H1 (cell line): Measurements from ENCODE around the gene CDCA7. TPM values are rescaled to one million over a fixed set of nuclear protein-coding genes. Genes with fewer than 3 reads are reported as not detected.

ENCODE experiments used
- CTCF ChIA-PET: fragments of 300-600 bp; sonication (Branson Sonifier 250); formaldehyde crosslinking; loops from one replicate; lab custom pipeline; 2021; ENCODE audit not compliant: partially characterized antibody; lab: Charles Lee
- POLR2A ChIA-PET: fragments of 300-600 bp; sonication (Branson Sonifier 250); formaldehyde crosslinking; loops from one replicate; lab custom pipeline; 2021; ENCODE audit warnings: inconsistent platforms; ENCODE audit not compliant: partially characterized antibody; lab: Charles Lee
- DNase-seq, 2 experiments: peaks; one replicate each; pipeline versions ENCODE4 v3.0.0 to v3.0.0-alpha.2; 2010 to 2022; ENCODE audit warnings: low spot score in 2 of 2, low read depth in 1 of 2, mixed read lengths in 1 of 2
- FAIRE-seq: peaks from 2 replicates; lab custom pipeline; 2011; peaks lifted over from hg19 to GRCh38; lab: Jason Lieb, UNC
- H2AFZ ChIP-seq: 2 replicates; pipeline ENCODE4 v1.8.1; 2012; ENCODE audit warnings: low read length, inconsistent platforms
- H2AK5ac ChIP-seq: 2 replicates; pipeline ENCODE4 v1.6.1; 2013; ENCODE audit warnings: low read depth, low read length
- H2BK120ac ChIP-seq: replicated peaks from 2 replicates; pipeline ENCODE3; 2013; ENCODE audit warnings: low read depth, low read length, inconsistent platforms
- H2BK12ac ChIP-seq: 2 replicates; pipeline ENCODE4 v1.6.1; 2013; ENCODE audit warnings: low read depth, low read length
- H2BK15ac ChIP-seq: 2 replicates; pipeline ENCODE4 v1.6.1; 2013; ENCODE audit warnings: low read length
- H2BK20ac ChIP-seq: 2 replicates; pipeline ENCODE4 v1.6.1; 2013; ENCODE audit warnings: low read length
- H2BK5ac ChIP-seq: 2 replicates; pipeline ENCODE4 v1.6.1; 2013; ENCODE audit warnings: low read depth, low read length
- H3K14ac ChIP-seq: 2 replicates; pipeline ENCODE4 v1.6.1; 2013; ENCODE audit warnings: inconsistent platforms; ENCODE audit not compliant: insufficient read length
- H3K18ac ChIP-seq: 2 replicates; pipeline ENCODE4 v1.6.1; 2013; ENCODE audit warnings: low read length; ENCODE audit errors: extremely low read depth
- H3K23ac ChIP-seq: 2 replicates; pipeline ENCODE4 v1.6.1; 2013; ENCODE audit warnings: inconsistent platforms; ENCODE audit not compliant: insufficient read length
- H3K23me2 ChIP-seq: 2 replicates; pipeline ENCODE4 v1.6.1; 2013; ENCODE audit warnings: low read depth, low read length
- H3K27ac ChIP-seq: 2 replicates; pipeline ENCODE4 v1.6.1; 2011; ENCODE audit warnings: low read depth, low read length, inconsistent platforms
- H3K27me3 ChIP-seq, 4 experiments: replicated peaks in 1 of 4; 1 replicate in 1 of 4; 2 replicates in 3 of 4; pipeline versions ENCODE4 v1.6.1 to v1.8.1; 2011 to 2013; ENCODE audit warnings: low read length in 3 of 4, mild to moderate bottlenecking in 3 of 4, inconsistent platforms in 2 of 4, mixed read lengths in 2 of 4, moderate library complexity in 1 of 4; ENCODE audit not compliant: control insufficient read depth in 3 of 4, insufficient read depth in 3 of 4; ENCODE audit errors: extremely low read depth in 1 of 4
- H3K36me3 ChIP-seq, 4 experiments: 2 replicates each; pipeline versions ENCODE4 v1.6.1 to v1.8.1; 2011 to 2013; ENCODE audit warnings: mild to moderate bottlenecking in 4 of 4, low read length in 3 of 4, moderate library complexity in 2 of 4, control low read depth in 1 of 4, inconsistent platforms in 1 of 4; ENCODE audit not compliant: insufficient read depth in 4 of 4, control insufficient read depth in 2 of 4
- H3K4ac ChIP-seq: replicated peaks from 2 replicates; pipeline ENCODE3; 2013; ENCODE audit warnings: low read length, low read depth, mixed read lengths, inconsistent platforms; ENCODE audit not compliant: insufficient read length
- H3K4me1 ChIP-seq, 4 experiments: replicated peaks in 1 of 4; 1 replicate in 1 of 4; 2 replicates in 3 of 4; pipeline versions ENCODE4 v1.6.1 to v1.8.1; 2011 to 2013; ENCODE audit warnings: low read length in 3 of 4, inconsistent platforms in 2 of 4, mixed read lengths in 1 of 4; ENCODE audit not compliant: insufficient read depth in 4 of 4, control insufficient read depth in 3 of 4
- H3K4me2 ChIP-seq, 2 experiments: 2 replicates each; pipeline versions ENCODE4 v1.6.1 to v1.8.1; 2011 to 2013; ENCODE audit warnings: low read depth in 2 of 2, low read length in 2 of 2, control low read depth in 1 of 2, inconsistent platforms in 1 of 2, mild to moderate bottlenecking in 1 of 2; ENCODE audit not compliant: insufficient read depth in 1 of 2
- H3K4me3 ChIP-seq, 4 experiments: fragments of 200-600, 300-600 bp in 1 of 4; sonication (generic), shearing (Covaris generic), sonication (Bioruptor Twin) in 1 of 4; 2 replicates each; pipeline versions ENCODE4 v1.5.1 to v1.8.1; 2011 to 2016; ENCODE audit warnings: low read length in 4 of 4, low read depth in 3 of 4, control low read depth in 2 of 4, inconsistent platforms in 2 of 4, mild to moderate bottlenecking in 2 of 4, mixed read lengths in 1 of 4, moderate library complexity in 1 of 4; ENCODE audit not compliant: insufficient read depth in 2 of 4; ENCODE audit errors: extremely low read depth in 1 of 4
- H3K56ac ChIP-seq: replicated peaks from 2 replicates; pipeline ENCODE3; 2013; ENCODE audit warnings: low read depth, mild to moderate bottlenecking, mixed read lengths, low read length, inconsistent platforms; ENCODE audit not compliant: insufficient read length
- H3K79me1 ChIP-seq: 2 replicates; pipeline ENCODE4 v1.6.1; 2013; ENCODE audit warnings: low read depth, low read length, control low read depth
- H3K79me2 ChIP-seq, 2 experiments: 2 replicates each; pipeline versions ENCODE4 v1.6.1 to v1.8.1; 2012 to 2013; ENCODE audit warnings: low read length in 2 of 2, mild to moderate bottlenecking in 2 of 2, inconsistent platforms in 1 of 2; ENCODE audit not compliant: insufficient read depth in 2 of 2, control insufficient read depth in 1 of 2
- H3K9ac ChIP-seq, 4 experiments: replicated peaks in 1 of 4; 1 replicate in 1 of 4; 2 replicates in 3 of 4; pipeline versions ENCODE4 v1.6.1 to v1.8.1; 2011 to 2013; ENCODE audit warnings: low read depth in 3 of 4, low read length in 3 of 4, control low read depth in 2 of 4, mild to moderate bottlenecking in 2 of 4, moderate library complexity in 2 of 4, inconsistent platforms in 1 of 4; ENCODE audit errors: extremely low read depth in 1 of 4
- H3K9me3 ChIP-seq, 2 experiments: 2 replicates each; pipeline versions ENCODE4 v1.6.1 to v1.8.1; 2012 to 2013; ENCODE audit warnings: mild to moderate bottlenecking in 2 of 2, moderate library complexity in 2 of 2, control low read depth in 1 of 2, inconsistent platforms in 1 of 2, low read depth in 1 of 2, low read length in 1 of 2, mixed read lengths in 1 of 2; ENCODE audit not compliant: insufficient read depth in 2 of 2
- H4K20me1 ChIP-seq, 2 experiments: replicated peaks in 1 of 2; 2 replicates each; pipeline versions ENCODE3 to v1.8.1; 2011 to 2013; ENCODE audit warnings: inconsistent platforms in 2 of 2, low read length in 2 of 2, mild to moderate bottlenecking in 1 of 2; ENCODE audit not compliant: insufficient read depth in 2 of 2, control insufficient read depth in 1 of 2
- H4K5ac ChIP-seq: 2 replicates; pipeline ENCODE4 v1.6.1; 2013; ENCODE audit warnings: low read length, low read depth, mixed read lengths, inconsistent platforms; ENCODE audit not compliant: insufficient read length
- H4K8ac ChIP-seq: 2 replicates; pipeline ENCODE4 v1.8.0; 2013; ENCODE audit warnings: mild to moderate bottlenecking, moderate library complexity, low read length, inconsistent platforms; ENCODE audit not compliant: insufficient read depth; ENCODE audit errors: extremely low read depth
- H4K91ac ChIP-seq: replicated peaks from 2 replicates; pipeline ENCODE3; 2013; ENCODE audit warnings: low read length, mixed read lengths, inconsistent platforms; ENCODE audit not compliant: insufficient read length
- SAP30 ChIP-seq: fragments of 300-600 bp; sonication (generic); IDR thresholded peaks from 2 replicates; pipeline ENCODE4 v1.7.1; 2012; ENCODE audit warnings: low read length, moderate library complexity, mild to moderate bottlenecking, inconsistent platforms; ENCODE audit not compliant: insufficient read depth, insufficient replicate concordance
- SIX5 ChIP-seq: IDR thresholded peaks from 2 replicates; pipeline ENCODE4 v1.6.1; 2011; ENCODE audit warnings: mild to moderate bottlenecking, low read depth, low read length
- WGBS, 2 experiments: shearing (Covaris generic) in 1 of 2; methylation state at CpG; one replicate each; pipeline versions ENCODE4 v1.1.6 to v1.1.7; 2013 to 2015; ENCODE audit warnings: low lambda C conversion rate in 2 of 2, mixed read lengths in 2 of 2, inconsistent platforms in 1 of 2, low coverage in 1 of 2, missing lambda C conversion rate in 1 of 2; ENCODE audit not compliant: insufficient replicate concordance in 2 of 2, insufficient coverage in 1 of 2, insufficient read length in 1 of 2; ENCODE audit errors: extremely low coverage in 1 of 2, missing lambda C conversion rate in 1 of 2; 5-methylcytosine and 5-hydroxymethylcytosine counted together
- polyA plus RNA-seq, 7 experiments: library from polyadenylated mRNA; depleted of rRNA in 3 of 7; stranded (reverse) in 5 of 7; unstranded in 2 of 7; fragments of >200 nt in 5 of 7; fragments of 200-250 nt in 2 of 7; gene quantifications; 1 replicate in 5 of 7; 2 replicates in 1 of 7; 4 replicates in 1 of 7; pipeline versions ENCODE4 v1.2.1 to v1.2.3, GENCODE V29; 2011 to 2013; ENCODE audit warnings: missing spikeins in 2 of 7, mixed read lengths in 2 of 7
- total RNA-seq: library from RNA; stranded (reverse); fragmentation: NEBNext Ultra II Directional; extraction: Animal tissue kit (Norgen Biotek cat#: 25700); gene quantifications from 2 replicates; pipeline ENCODE4 v1.2.1, GENCODE V29; 2021

CDCA7 gene
- total and polyA plus RNA-seq, 2 of the 8 experiments (the other 6 are each of a cell fraction or from before 2014, with no cell fraction given) = 64.4 to 80.4 TPM

DNA sequence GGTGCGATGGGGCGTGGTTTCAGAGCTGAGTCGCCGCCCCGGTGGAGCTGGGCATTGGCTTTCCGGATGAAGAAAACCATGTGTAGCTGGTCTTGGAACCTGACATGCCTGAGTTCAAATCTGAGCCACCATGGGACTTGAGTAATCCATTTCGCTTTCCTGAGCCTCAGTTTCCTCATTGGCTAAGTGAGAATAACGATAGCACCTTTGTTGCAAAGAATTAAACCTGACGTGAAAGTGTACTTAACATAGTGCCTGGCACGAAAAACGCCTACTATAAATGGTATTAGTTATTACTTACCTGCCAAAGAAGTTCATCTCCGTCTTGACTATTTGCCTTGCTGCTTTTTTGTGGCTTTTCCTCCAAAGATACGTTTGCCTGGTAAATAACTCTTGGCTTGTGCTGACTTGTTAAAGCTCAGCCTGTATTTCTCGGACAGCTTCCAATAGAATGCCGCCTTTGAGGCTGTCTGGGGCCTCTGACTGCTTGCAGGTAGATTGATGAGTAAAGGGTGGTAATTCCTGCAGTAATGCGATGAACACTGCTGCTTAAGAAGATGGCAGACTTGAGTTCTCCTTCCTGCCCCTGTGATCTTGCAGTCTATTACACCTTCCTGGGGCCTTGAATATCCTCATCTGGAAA is 1.3 kb downstream of the CDCA7 start:
- Histone ChIP-seq H4K20me1 (peaks cover 15 to 19% of the 10 kb centered on the region in 2 experiments), H3K9me3 (no peaks in the 10 kb centered on the region), H3K18ac (peak overlapping the region; percentile 15; the same call in 1 of the 2 replicates), H2AK5ac (no peak overlapping the region), H3K79me2 (peaks cover 23 to 59% of the 10 kb centered on the region in 2 experiments), H2BK5ac (no peak overlapping the region), H3K36me3 (peaks cover 11 to 26% (median 21%) of the 10 kb centered on the region in 4 experiments), H3K4ac (no peak overlapping the region), H3K4me2 (peak overlapping the region; percentile 90 to 95), H3K4me3 (peak overlapping the region; percentile 70 to 86 (median 80)), H3K79me1 (peaks cover 11% of the 10 kb centered on the region), H2BK15ac (peak overlapping the region; percentile 66; the same call in 1 of the 2 replicates), H2BK12ac (no peak overlapping the region), H3K56ac (no peak overlapping the region), H2BK120ac (no peak overlapping the region), H3K4me1 (peaks cover 4 to 16% (median 9%) of the 10 kb centered on the region in 4 experiments; a peak in 4 of 7 replicates), H2BK20ac (no peak overlapping the region), H4K91ac (no peak overlapping the region), H4K5ac (no peak overlapping the region), H3K23me2 (peaks cover 12% of the 10 kb centered on the region), H3K27me3 (no peaks in the 10 kb centered on the region), H4K8ac (peak overlapping the region; percentile 83; the same call in 1 of the 2 replicates), H2AFZ (no peak overlapping the region), H3K14ac (no peak overlapping the region), H3K27ac (no peak overlapping the region), H3K23ac (no peak overlapping the region), H3K9ac (peak overlapping the region in 3 of 4 experiments; percentile 30 to 76 (median 45); a peak in 5 of 7 replicates)
- no peak for DNase-seq
- WGBS, 2 experiments = 26% methylated on average over 16 of the region's 16 CpGs; no CpG with 5 or more reads in 1 of the 2 experiments
- ChIA-PET CTCF (interaction anchor here (0.8 to 1.1 kb wide), 4 partner anchors 42 to 468 kb away, joined by 3 read pairs; no protein-coding TSS in a partner anchor), POLR2A (interaction anchor here (1.8 to 3.4 kb wide), 2 partner anchors 9 to 14 kb away, joined by 6 to 17 read pairs; no protein-coding TSS in a partner anchor)
- TF ChIP-seq SIX5 = no peak
- peak; percentile 2 for TF ChIP-seq SAP30
- FAIRE-seq = no peak
